Caco-2 (cell line): ENCODE measurements around the gene AGFG2. TPM values are rescaled to one million over a fixed set of nuclear protein-coding genes. Genes with fewer than 3 reads are reported as not detected.

ENCODE experiments used
- BruUV-seq: library from RNA; stranded (reverse); fragments of 400-500 nt; replicated peaks from 2 replicates; lab custom pipeline; 2021; lab: Mats Ljungman, UMichigan
- CTCF ChIA-PET: fragments of 300-600 bp; sonication (Branson Sonifier 250); formaldehyde crosslinking; loops from one replicate; lab custom pipeline; 2022; ENCODE audit warnings: antibody characterized with exemption; lab: Charles Lee
- POLR2A ChIA-PET: fragments of 300-600 bp; sonication (Branson Sonifier 250); formaldehyde crosslinking; loops from one replicate; lab custom pipeline; 2022; ENCODE audit warnings: antibody characterized with exemption; lab: Charles Lee
- DNase-seq, 2 experiments: peaks; one replicate each; pipeline versions ENCODE4 v3.0.0 to v3.0.0-alpha.2; 2020 to 2022
- H3K27me3 ChIP-seq: replicated peaks from 2 replicates; pipeline ENCODE4 v1.6.0; 2011; ENCODE audit warnings: low read length; ENCODE audit not compliant: control insufficient read depth, insufficient read depth
- H3K36me3 ChIP-seq: 2 replicates; pipeline ENCODE4 v1.5.1; 2011; ENCODE audit warnings: low read length; ENCODE audit not compliant: control insufficient read depth, insufficient read depth
- H3K4me1 ChIP-seq: fragments of 250-450 bp; sonication (Bioruptor Pico); 2 replicates; pipeline ENCODE4 v1.5.1; 2020; ENCODE audit warnings: mild to moderate bottlenecking
- H3K4me3 ChIP-seq: 2 replicates; pipeline ENCODE4 v1.5.1; 2011; ENCODE audit warnings: low read depth, mild to moderate bottlenecking, control low read depth, low read length
- H3K9me3 ChIP-seq: fragments of 250-450 bp; sonication (Bioruptor Pico); 2 replicates; pipeline ENCODE4 v1.5.1; 2020; ENCODE audit warnings: mild to moderate bottlenecking, moderate library complexity
- H3K27ac Mint-ChIP-seq: one replicate; pipeline ENCODE4 v1.8.0; 2022; ENCODE audit warnings: mixed read lengths; ENCODE audit not compliant: unreplicated experiment
- H3K27me3 Mint-ChIP-seq: one replicate; pipeline ENCODE4 v1.8.0; 2022; ENCODE audit warnings: mixed read lengths; ENCODE audit not compliant: insufficient read depth, unreplicated experiment
- H3K36me3 Mint-ChIP-seq: one replicate; pipeline ENCODE4 v1.8.0; 2022; ENCODE audit warnings: mild to moderate bottlenecking, mixed read lengths; ENCODE audit not compliant: insufficient read depth, unreplicated experiment
- H3K4me1 Mint-ChIP-seq: one replicate; pipeline ENCODE4 v1.8.0; 2022; ENCODE audit warnings: low read depth, mixed read lengths; ENCODE audit not compliant: unreplicated experiment
- H3K4me3 Mint-ChIP-seq: one replicate; pipeline ENCODE4 v1.8.0; 2022; ENCODE audit warnings: mild to moderate bottlenecking, moderate library complexity, mixed read lengths; ENCODE audit not compliant: unreplicated experiment
- H3K9me3 Mint-ChIP-seq: one replicate; pipeline ENCODE4 v1.8.0; 2022; ENCODE audit warnings: mixed read lengths; ENCODE audit not compliant: unreplicated experiment
- intact Hi-C: fragments of 100-400 bp; cut with micrococcal nuclease; formaldehyde crosslinking; loops from one replicate; pipeline ENCODE4 v1.10.0; 2022; ENCODE audit not compliant: unreplicated experiment
- total RNA-seq: library from RNA; stranded (reverse); gene quantifications from 2 replicates; pipeline ENCODE4 v1.2.3, GENCODE V29; 2022
- TF ChIP-seq, protein P1 (sequence below), 2 experiments: fragments of 200-600 bp in 1 of 2; IDR thresholded peaks; 1 replicate in 1 of 2; 2 replicates in 1 of 2; pipeline versions ENCODE4 v1.5.1 to v1.8.0; 2011 to 2022; ENCODE audit warnings: antibody characterized with exemption in 1 of 2, control low read depth in 1 of 2, inconsistent platforms in 1 of 2, low read depth in 1 of 2, low read length in 1 of 2, mild to moderate bottlenecking in 1 of 2, moderate library complexity in 1 of 2; ENCODE audit not compliant: insufficient read depth in 1 of 2, severe bottlenecking in 1 of 2, unreplicated experiment in 1 of 2

The AGFG2 gene
- total RNA-seq, 1 experiment from 2014 or later = 60.7 TPM

GRCh38 chr7:100577103-100577502 lies 38.1 kb downstream of the AGFG2 start:
- Mint-ChIP-seq H3K4me3 (no peak overlapping the region), H3K27ac (no peak overlapping the region), H3K4me1 (peaks cover 3% of the 10 kb centered on the region), H3K36me3 (peaks cover 68% of the 10 kb centered on the region), H3K27me3 (no peaks in the 10 kb centered on the region), H3K9me3 (no peaks in the 10 kb centered on the region)
- H3K36me3 ChIP-seq = peaks cover 11% of the 10 kb centered on the region
- no peaks in the 10 kb centered on the region for H3K9me3 ChIP-seq
- intact Hi-C loops = no loop called here
- H3K4me1 ChIP-seq = peaks cover 10% of the 10 kb centered on the region
- BruUV-seq = no TSS peak
- POLR2A ChIA-PET = interaction anchor here (0.6 kb wide), 1 partner anchor 10 kb away, joined by 4 read pairs; no protein-coding TSS in a partner anchor
- TF ChIP-seq, protein P1, sequence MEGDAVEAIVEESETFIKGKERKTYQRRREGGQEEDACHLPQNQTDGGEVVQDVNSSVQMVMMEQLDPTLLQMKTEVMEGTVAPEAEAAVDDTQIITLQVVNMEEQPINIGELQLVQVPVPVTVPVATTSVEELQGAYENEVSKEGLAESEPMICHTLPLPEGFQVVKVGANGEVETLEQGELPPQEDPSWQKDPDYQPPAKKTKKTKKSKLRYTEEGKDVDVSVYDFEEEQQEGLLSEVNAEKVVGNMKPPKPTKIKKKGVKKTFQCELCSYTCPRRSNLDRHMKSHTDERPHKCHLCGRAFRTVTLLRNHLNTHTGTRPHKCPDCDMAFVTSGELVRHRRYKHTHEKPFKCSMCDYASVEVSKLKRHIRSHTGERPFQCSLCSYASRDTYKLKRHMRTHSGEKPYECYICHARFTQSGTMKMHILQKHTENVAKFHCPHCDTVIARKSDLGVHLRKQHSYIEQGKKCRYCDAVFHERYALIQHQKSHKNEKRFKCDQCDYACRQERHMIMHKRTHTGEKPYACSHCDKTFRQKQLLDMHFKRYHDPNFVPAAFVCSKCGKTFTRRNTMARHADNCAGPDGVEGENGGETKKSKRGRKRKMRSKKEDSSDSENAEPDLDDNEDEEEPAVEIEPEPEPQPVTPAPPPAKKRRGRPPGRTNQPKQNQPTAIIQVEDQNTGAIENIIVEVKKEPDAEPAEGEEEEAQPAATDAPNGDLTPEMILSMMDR (IDR thresholded peaks at IDR 0.05; ENCODE audit: insufficient read depth in 1 of 2, low read depth in 1 of 2, low read length in 1 of 2, severe bottlenecking in 1 of 2, unreplicated experiment in 1 of 2) = no peak
- no peak overlapping the region for H3K4me3 ChIP-seq
- no peaks in the 10 kb centered on the region for H3K27me3 ChIP-seq
- CTCF ChIA-PET = no interaction called here
- no peak for DNase-seq

GRCh38 chr7:100577507-100577906 lies 38.5 kb downstream of the AGFG2 start:
- no TSS peak for BruUV-seq
- Mint-ChIP-seq H3K4me3 (no peak overlapping the region), H3K9me3 (no peaks in the 10 kb centered on the region), H3K36me3 (peaks cover 64% of the 10 kb centered on the region), H3K27me3 (no peaks in the 10 kb centered on the region), H3K27ac (no peak overlapping the region), H3K4me1 (no peaks in the 10 kb centered on the region)
- H3K4me1 ChIP-seq = peaks cover 6% of the 10 kb centered on the region
- TF ChIP-seq, protein P1 (IDR thresholded peaks at IDR 0.05; ENCODE audit: insufficient read depth in 1 of 2, low read depth in 1 of 2, low read length in 1 of 2, severe bottlenecking in 1 of 2, unreplicated experiment in 1 of 2) = no peak
- ChIA-PET POLR2A (interaction anchor here (0.6 kb wide), 1 partner anchor 10 kb away, joined by 4 read pairs; no protein-coding TSS in a partner anchor), CTCF (no interaction called here)
- no peak overlapping the region for H3K4me3 ChIP-seq
- no peaks in the 10 kb centered on the region for H3K27me3 ChIP-seq
- intact Hi-C loops = no loop called here
- no peak for DNase-seq
- H3K9me3 ChIP-seq = no peaks in the 10 kb centered on the region
- H3K36me3 ChIP-seq = peaks cover 15% of the 10 kb centered on the region

GRCh38 chr7:100578246-100579183 lies 39.5 kb downstream of the AGFG2 start:
- Mint-ChIP-seq H3K27ac (no peak overlapping the region), H3K4me1 (no peaks in the 10 kb centered on the region), H3K4me3 (no peak overlapping the region), H3K36me3 (peaks cover 54% of the 10 kb centered on the region), H3K9me3 (no peaks in the 10 kb centered on the region), H3K27me3 (no peaks in the 10 kb centered on the region)
- TF ChIP-seq, protein P1 (IDR thresholded peaks at IDR 0.05; ENCODE audit: insufficient read depth in 1 of 2, low read depth in 1 of 2, low read length in 1 of 2, severe bottlenecking in 1 of 2, unreplicated experiment in 1 of 2) = no peak
- ChIA-PET POLR2A (no interaction called here), CTCF (interaction anchor here (0.6 to 1.3 kb wide), 2 partner anchors 19 to 332 kb away, joined by 3 to 4 read pairs; no protein-coding TSS in a partner anchor)
- BruUV-seq = no TSS peak
- H3K27me3 ChIP-seq = no peaks in the 10 kb centered on the region
- no peak for DNase-seq
- peaks cover 19% of the 10 kb centered on the region for H3K36me3 ChIP-seq
- no peak overlapping the region for H3K4me3 ChIP-seq
- intact Hi-C loops = no loop called here
- H3K4me1 ChIP-seq = peaks cover 7% of the 10 kb centered on the region
- H3K9me3 ChIP-seq = no peaks in the 10 kb centered on the region
